Activated CD4-positive, alpha-beta T cell treated with anti-CD3 and anti-CD28 coated beads, Interleukin-2, amount 50 U/mL, for 48 hours (primary cell): ENCODE results near the gene ADCY1.

Source experiments
- DNase-seq, 2 experiments: peaks; one replicate each; pipeline ENCODE4 v3.0.0-alpha.2; 2020

ADCY1 gene

DNA sequence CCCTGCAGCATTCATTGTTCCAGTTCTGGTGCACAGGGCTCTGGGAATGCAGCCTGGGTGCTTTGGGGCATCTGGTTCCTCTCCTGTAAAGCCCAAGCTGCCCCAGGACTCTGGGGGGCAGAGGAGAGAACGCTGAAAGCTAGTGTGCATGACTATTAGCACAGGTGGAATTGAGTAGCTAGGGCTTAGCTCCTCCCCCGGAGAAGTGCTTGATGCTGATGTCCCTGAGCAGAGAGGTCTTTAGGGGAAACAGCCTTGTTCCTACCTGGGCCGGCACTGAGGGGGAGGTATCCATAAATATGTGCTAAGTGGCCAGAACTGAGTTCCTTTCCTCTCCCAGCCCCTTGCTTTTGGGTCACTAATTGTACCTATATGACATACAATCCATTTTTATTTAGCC is 3.9 kb downstream of the ADCY1 start:
- DNase-seq = no peak

- DNase-seq = no peak
Observed at GRCh38 chr7:45578467-45578866, 4.3 kb downstream of the ADCY1 start.

DNA sequence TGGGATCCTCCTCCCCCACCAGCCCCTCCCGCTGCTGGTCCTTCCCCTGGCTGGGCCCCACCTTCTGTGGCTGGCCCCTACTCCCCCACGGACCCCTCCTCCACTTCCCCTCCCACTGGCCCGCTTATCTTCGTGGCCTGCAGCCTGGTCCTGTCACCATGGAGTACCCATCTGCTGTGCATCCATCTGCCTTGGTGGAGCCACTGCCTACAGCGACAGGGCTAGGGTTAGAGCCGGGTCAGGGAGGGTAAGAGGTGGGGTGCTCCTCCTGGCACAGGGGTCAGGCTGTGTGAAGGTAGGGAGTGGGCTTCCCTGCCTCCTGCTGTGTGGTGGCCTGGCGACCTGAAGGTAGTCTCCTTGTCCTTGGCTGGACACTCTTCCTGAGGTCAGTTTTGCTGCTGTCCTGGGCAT is 5.2 kb downstream of the ADCY1 start:
- DNase-seq = no peak

GRCh38 chr7:45580053-45580872 is 6.1 kb downstream of the ADCY1 start:
- DNase-seq = no peak

- DNase-seq = no peak
Observed at GRCh38 chr7:45581271-45581780, 7.2 kb downstream of the ADCY1 start.

DNA sequence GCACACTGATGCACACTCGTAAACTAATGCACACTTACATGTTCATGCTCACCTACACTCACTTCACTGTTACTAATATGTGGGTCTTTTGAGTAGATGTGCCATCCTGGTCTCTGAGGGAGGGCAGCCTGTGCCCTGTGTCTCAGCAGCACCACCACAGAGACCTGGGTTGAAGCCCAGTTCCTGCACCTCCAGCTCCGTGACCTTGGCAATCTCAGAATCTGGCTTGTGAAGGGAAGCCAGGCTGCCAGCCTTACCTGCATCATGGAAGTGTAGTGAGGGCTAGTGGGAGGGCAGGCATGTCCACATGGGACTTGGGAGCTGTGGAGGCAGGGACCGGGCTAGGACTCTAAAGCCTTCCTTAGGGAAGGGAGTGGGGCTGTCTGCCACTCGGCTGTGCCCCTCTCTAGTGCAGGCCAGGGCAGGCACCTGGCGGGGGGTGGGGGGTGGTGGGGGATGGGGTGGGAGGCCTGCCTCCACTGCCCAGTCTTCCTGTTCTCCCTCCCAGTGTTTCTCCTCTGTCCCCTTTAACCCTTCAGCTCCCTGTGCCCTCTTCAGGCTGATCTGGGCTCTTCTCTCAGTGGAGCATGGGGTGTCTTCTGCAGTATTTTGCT is 8.1 kb downstream of the ADCY1 start:
- no peak for DNase-seq

DNA sequence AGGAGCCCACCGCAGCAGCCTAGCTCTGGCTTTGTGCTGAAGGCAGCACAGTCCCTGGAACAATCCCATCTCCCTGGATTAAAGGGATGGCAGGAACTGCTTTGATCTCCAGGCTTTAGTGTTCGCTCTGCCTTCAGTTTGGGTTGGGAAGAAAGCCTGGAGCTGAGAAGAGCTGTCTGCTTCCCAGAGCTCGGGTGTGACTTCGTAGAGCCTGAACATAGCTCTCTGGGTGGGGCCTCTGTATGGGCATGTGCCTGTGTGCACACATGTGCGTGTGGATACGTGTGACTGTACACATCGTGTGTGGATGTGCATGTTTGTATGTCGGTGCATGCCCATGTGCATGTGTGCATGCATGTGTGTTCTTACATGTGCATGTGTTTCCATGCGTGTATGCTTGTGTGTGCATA is 8.7 kb downstream of the ADCY1 start:
- no peak for DNase-seq

DNA sequence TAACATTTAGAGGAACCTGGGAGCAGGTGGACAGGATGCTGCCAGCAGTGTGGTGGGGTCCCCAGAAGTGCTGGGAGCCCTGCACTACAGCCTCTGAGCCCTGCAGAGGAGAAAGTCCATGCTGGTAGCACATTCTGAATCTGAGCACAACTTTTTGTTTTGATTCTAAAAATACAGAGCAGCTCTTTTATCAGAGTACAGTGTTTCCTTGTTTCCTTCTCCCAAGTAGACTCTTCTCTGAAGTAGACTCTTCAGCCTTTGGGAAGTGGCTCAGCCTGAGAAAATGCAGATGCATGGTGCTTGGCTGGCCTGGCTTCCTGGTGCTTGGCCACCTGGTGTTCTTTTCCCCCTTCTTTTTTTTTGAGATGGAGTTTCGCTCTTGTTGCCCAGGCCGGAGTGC is 9.1 kb downstream of the ADCY1 start:
- DNase-seq = no peak

DNA sequence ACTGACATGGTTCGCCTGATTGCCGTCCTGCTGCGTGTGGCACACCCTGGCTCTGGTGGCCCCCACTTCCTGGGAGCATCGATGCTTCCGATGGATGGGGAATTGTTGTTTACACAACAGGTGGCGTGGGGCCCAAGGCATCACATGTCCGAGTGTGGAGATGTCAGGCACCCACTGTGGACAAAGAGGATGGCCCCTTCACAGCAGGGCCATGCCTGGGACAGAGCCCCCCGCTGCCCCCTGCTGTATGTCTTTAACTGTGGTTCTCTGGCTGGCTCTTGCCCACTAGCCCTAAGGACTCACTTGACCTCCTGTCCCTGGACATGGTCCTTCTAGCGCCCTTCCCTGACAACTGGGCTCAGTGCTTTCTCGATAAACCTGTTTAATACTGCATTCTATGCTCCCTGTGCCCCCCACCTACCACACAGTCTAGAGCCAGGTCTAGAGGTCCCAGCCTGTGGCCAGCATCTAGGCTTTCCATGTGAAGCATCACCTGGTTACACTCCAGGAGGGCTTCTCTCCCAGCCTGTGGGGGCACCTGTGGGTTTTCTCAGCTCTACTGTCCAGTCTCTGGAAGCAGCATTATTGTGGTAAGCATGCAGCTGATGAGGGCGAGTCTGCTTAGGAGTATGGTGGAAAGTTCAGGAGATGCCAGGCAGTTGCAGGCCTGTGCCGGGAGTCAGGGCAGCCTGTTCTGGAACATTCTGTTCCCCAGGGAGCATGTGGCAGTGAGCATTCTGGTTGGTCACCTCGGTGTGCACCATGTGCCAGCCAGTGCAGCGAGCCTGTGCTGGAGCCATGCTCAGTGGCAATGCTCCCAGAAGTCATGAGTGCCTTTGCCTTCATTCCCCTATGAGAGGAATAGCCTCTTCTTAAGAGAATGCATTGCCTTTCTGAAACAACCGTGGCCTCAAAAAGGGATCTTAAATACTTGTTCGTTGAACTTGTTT is 10.4 kb downstream of the ADCY1 start:
- no peak for DNase-seq

DNA sequence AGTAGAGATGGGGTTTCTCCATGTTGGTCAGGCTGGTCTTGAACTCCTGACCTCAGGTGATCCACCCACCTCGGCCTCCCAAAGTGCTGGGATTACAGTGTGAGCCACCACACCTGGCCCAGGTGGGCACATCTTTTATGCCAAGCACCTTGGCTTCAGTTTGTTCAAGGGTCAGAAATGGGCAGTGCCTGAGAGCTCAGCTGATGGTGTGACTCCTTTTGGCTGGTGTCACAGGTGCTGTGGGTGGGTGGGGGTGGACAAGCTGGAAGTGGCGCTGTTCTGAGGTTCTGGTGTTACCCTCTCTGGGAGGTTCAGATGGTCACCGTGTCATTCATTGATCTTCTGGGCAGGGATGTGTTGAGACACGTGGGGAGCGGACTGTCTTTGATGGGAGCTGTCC is 11.5 kb downstream of the ADCY1 start:
- no peak for DNase-seq

DNA sequence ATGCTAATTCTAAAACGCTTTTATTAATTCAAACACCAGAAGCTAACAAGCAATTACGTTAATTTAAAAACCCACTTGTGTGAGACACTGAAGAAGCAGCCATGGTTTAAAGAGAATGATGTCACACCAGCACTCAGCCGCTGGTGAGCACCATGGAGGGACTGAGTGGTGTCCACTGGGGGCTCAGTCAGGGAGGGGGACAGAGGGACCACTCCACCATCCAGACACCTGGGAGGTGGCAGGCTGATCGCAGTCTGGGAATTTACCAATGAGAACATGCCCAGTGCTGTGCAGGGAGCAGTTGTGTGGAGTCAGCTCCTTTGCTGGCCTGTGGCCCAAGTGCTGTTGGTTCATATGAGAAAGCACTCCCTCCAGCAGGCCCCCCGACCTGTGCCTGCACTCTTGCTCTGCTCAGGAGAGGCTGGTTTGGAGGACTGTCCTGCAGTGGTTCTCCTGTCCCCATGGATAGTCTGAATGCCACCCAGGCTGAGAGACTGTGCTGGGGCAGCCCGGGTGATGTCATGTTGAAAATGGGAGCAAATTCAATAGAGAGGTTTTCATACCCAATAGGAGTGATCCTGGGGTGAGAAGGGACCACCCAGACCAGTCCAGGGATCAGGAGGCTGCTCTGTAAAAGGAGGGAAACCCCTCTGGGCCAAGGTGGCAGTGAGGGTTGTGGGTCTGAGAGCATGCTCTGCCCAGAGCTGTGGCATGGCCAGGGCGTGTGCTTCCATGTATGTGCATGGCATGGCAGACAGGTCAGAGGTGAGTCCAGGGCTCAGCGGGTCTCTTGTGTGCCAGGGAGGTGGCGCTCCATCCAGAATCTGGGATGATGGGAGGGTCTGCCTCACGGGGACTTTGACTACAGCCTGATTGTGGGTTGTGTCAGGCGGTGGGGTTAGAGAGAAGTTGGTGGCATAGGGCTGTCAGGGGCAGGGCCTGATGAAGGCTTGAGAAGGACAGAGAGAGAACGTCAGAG is 12.7 kb downstream of the ADCY1 start:
- DNase-seq = no peak

DNA sequence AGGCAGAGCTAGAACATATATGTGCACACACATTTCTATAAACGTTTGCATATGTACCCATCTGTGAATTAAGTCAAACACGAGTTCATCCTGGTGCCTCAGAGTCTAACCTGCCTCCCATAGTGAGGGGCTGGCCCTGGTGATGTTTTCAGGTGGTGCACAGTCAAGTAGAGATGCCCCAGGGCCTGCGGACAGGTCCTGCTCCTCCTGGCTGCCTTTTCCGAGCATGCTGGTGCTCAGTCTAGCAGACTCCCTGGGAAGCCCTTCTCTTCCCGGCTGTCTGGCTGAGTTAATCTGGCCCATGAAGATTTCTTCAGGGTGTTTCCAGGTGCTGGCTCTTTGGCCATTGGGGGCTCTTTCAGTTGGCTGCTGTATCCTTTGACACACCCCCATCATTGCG is 14.3 kb downstream of the ADCY1 start:
- DNase-seq = no peak

GRCh38 chr7:45589061-45589460 is 14.9 kb downstream of the ADCY1 start:
- no peak for DNase-seq

GRCh38 chr7:45589915-45590678 is 15.9 kb downstream of the ADCY1 start:
- DNase-seq = no peak

DNA sequence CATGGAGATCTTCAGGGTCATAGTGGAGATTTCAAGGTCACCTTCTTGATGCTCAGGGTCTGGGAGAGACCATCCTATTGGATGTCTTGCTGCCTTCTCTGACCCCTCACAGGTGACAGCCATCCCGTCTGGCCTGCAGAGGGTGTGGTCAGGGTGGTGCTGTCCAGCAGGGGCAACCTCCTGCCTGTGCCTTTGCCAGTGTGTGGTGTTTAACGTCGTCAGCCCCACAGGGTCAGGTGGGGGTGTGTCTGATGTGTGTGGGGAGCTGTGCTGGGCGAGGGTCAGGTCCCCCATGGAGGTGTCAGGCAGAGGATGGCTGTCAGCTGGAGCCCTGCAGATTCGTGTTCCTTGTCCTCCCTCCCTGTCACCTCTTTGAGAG is 16.5 kb downstream of the ADCY1 start:
- no peak for DNase-seq

GRCh38 chr7:45591101-45591906 is 17.1 kb downstream of the ADCY1 start:
- no peak for DNase-seq

- DNase-seq = no peak
Observed at GRCh38 chr7:45592230-45592991, 18.2 kb downstream of the ADCY1 start.

- no peak for DNase-seq
Observed at GRCh38 chr7:45593121-45593541, 19.0 kb downstream of the ADCY1 start.

- no peak for DNase-seq
Observed at GRCh38 chr7:45593877-45594276, 19.7 kb downstream of the ADCY1 start.
